ENCODE data around the gene MAB21L3. TPM values are rescaled to one million over a fixed set of nuclear protein-coding genes. Genes with fewer than 3 reads are reported as not detected.

Gene MAB21L3
- total RNA-seq, 2 donors from 2014 or later = not detected

DNA sequence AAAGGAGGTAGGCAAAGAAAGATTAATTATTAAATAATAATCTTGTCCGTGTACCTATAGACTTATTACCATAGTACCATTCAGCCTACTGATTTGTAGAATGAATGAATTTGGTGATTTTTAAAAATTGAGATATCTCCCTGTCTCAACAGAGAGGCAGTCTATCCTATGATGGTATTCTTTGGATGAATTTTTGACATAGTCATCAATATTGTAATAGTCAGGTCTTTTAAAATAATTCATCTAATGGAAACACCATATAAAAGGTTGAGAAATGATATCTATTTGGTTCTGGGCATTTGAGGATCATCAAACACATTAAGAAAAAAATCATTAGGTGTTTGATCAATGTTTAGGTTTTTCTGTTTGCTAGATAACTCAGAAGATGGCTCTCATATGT, 35.6 kb upstream of the MAB21L3 start:
- Histone ChIP-seq H3K9me3 (no peaks in the 10 kb centered on the region), H3K36me3 (peaks cover 4% of the 10 kb centered on the region), H3K4me1 (ENCODE audit: control insufficient read depth in 1 of 2, low read depth in 2 of 2) (no peaks in the 10 kb centered on the region), H3K4me3 (no peak overlapping the region), H3K27ac (no peak overlapping the region), H3K27me3 (replicated peaks; ENCODE audit: insufficient read depth) (no peaks in the 10 kb centered on the region)
- TF ChIP-seq CTCF (IDR thresholded peaks at IDR 0.05) = no peak
- DNase-seq (ENCODE audit: low spot score) = no peak
- no peak for ATAC-seq (ENCODE audit: insufficient number of reproducible peaks, low FRiP score, low read depth)

DNA sequence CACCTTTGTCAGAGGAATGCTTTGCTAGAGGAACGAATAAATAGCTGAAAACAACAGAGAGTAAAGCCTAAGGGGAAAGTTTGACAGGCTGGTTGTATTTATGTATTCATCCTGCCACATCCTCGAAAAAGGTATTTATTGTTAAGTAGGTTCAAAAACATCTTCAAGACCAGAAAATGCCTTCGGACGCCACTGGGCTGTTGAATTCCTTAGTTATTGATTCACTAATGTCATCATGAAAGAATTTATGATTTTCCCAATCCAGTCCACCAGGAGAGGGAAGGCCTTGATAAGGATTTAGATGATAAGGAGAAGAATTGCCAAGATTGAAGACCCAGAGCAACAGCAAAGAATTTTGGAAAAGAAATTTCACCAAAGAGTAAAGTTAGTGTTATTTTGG, 35.2 kb upstream of the MAB21L3 start:
- no peaks in the 10 kb centered on the region for H3K4me1 ChIP-seq (ENCODE audit: control insufficient read depth in 1 of 2, low read depth in 2 of 2)
- H3K27me3 ChIP-seq (replicated peaks; ENCODE audit: insufficient read depth) = no peaks in the 10 kb centered on the region
- no peak for TF ChIP-seq CTCF (IDR thresholded peaks at IDR 0.05)
- H3K27ac ChIP-seq = no peak overlapping the region
- DNase-seq (ENCODE audit: low spot score) (no peak), ATAC-seq (ENCODE audit: insufficient number of reproducible peaks, low FRiP score, low read depth) (no peak)
- H3K36me3 ChIP-seq = peaks cover 4% of the 10 kb centered on the region
- no peak overlapping the region for H3K4me3 ChIP-seq
- H3K9me3 ChIP-seq = no peaks in the 10 kb centered on the region

GRCh38 chr1:116076831-116077230, 34.4 kb upstream of the MAB21L3 start:
- DNase-seq (ENCODE audit: low spot score) = no peak
- Histone ChIP-seq H3K27me3 (replicated peaks; ENCODE audit: insufficient read depth) (no peaks in the 10 kb centered on the region), H3K4me3 (no peak overlapping the region), H3K9me3 (no peaks in the 10 kb centered on the region), H3K27ac (no peak overlapping the region), H3K4me1 (ENCODE audit: control insufficient read depth in 1 of 2, low read depth in 2 of 2) (no peaks in the 10 kb centered on the region), H3K36me3 (peaks cover 4% of the 10 kb centered on the region)
- no peak for ATAC-seq (ENCODE audit: insufficient number of reproducible peaks, low FRiP score, low read depth)
- no peak for TF ChIP-seq CTCF (IDR thresholded peaks at IDR 0.05)

- no peak for TF ChIP-seq CTCF (IDR thresholded peaks at IDR 0.05)
- no peaks in the 10 kb centered on the region for H3K4me1 ChIP-seq (ENCODE audit: control insufficient read depth in 1 of 2, low read depth in 2 of 2)
- H3K27ac ChIP-seq = no peak overlapping the region
- no peaks in the 10 kb centered on the region for H3K9me3 ChIP-seq
- no peak overlapping the region for H3K4me3 ChIP-seq
- no peak for ATAC-seq (ENCODE audit: insufficient number of reproducible peaks, low FRiP score, low read depth)
- H3K27me3 ChIP-seq (replicated peaks; ENCODE audit: insufficient read depth) = no peaks in the 10 kb centered on the region
- no peaks in the 10 kb centered on the region for H3K36me3 ChIP-seq
- DNase-seq (ENCODE audit: low spot score) = no peak
These were observed 32.4 kb upstream of the MAB21L3 start for GRCh38 chr1:116078699-116079223.

DNA sequence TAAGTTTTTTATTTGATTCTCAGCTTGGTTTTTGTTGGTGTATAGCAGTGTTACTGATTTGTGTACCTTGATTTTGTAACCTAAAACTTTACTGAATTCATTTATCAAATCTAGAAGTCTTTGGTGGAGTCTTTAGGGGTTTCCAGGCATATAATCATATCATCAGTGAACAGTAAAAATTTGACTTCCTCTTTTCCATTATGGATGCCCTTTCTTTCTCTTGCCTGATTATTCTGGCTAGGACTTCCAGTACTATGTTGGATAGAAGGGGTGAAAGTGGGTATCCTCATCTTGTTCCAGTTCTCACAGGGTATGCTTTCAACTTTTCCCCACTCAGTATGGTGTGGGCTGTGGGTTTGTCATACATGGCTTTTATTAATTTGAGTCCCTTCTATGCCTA, 23.6 kb upstream of the MAB21L3 start:
- H3K4me3 ChIP-seq = no peak overlapping the region
- ATAC-seq (ENCODE audit: insufficient number of reproducible peaks, low FRiP score, low read depth) (no peak), DNase-seq (ENCODE audit: low spot score) (no peak)
- no peaks in the 10 kb centered on the region for H3K27me3 ChIP-seq (replicated peaks; ENCODE audit: insufficient read depth)
- H3K27ac ChIP-seq = no peak overlapping the region
- H3K36me3 ChIP-seq = no peaks in the 10 kb centered on the region
- no peaks in the 10 kb centered on the region for H3K4me1 ChIP-seq (ENCODE audit: control insufficient read depth in 1 of 2, low read depth in 2 of 2)
- no peak for TF ChIP-seq CTCF (IDR thresholded peaks at IDR 0.05)
- peaks cover 11% of the 10 kb centered on the region for H3K9me3 ChIP-seq

Data from thoracic aorta (tissue), 2 donors.